Right lobe of liver (tissue), 6 donors: ENCODE data around the gene SPRYD3. TPM values are rescaled to one million over a fixed set of nuclear protein-coding genes. Genes with fewer than 3 reads are reported as not detected.

ENCODE experiments used
- ATAC-seq, 4 donors: fragments of 200-7000 bp; cut with Tn5 transposase; one replicate each; pipeline ENCODE4 v1.9.1; 2020; ENCODE audit warnings: mild to moderate bottlenecking in 4 of 4, moderate library complexity in 4 of 4
- DNase-seq, 3 donors: peaks; one replicate each; pipeline ENCODE4 v3.0.0-alpha.2; 2020
- H3K27ac ChIP-seq, 3 donors: fragments of 200-600 bp; one replicate each; pipeline ENCODE4 v1.8.0; 2022
- H3K27me3 ChIP-seq, 2 donors: fragments of 200-600 bp; one replicate each; pipeline ENCODE4 v1.8.0; 2022
- H3K36me3 ChIP-seq, 4 donors: fragments of 200-600 bp; sonication (generic) in 1 of 4; one replicate each; pipeline versions ENCODE4 v1.5.1 to v1.8.0; 2017 to 2022; ENCODE audit warnings: control low read depth in 1 of 4
- H3K4me1 ChIP-seq, 4 donors: fragments of 200-600 bp; sonication (generic) in 1 of 4; one replicate each; pipeline versions ENCODE4 v1.5.1 to v1.8.0; 2017 to 2022; ENCODE audit warnings: control low read depth in 1 of 4
- H3K4me3 ChIP-seq, 3 donors: fragments of 200-600 bp; one replicate each; pipeline ENCODE4 v1.8.0; 2022
- H3K9me3 ChIP-seq, 4 donors: fragments of 200-600 bp; sonication (generic) in 1 of 4; one replicate each; pipeline versions ENCODE4 v1.5.1 to v1.8.0; 2017 to 2022; ENCODE audit warnings: control low read depth in 1 of 4
- POLR2A ChIP-seq: fragments of 450-650 bp; IDR thresholded peaks from one replicate; pipeline ENCODE4 v1.6.1; 2017; ENCODE audit warnings: antibody characterized with exemption, mild to moderate bottlenecking
- WGBS: methylation state at CpG from one replicate; pipeline ENCODE4 v1.1.6; 2018; ENCODE audit warnings: low coverage, low lambda C conversion rate; ENCODE audit not compliant: insufficient coverage; ENCODE audit errors: missing lambda C conversion rate; 5-methylcytosine and 5-hydroxymethylcytosine counted together
- intact Hi-C, 2 donors: fragments of 100-400 bp; cut with DNase I; formaldehyde crosslinking; loops; one replicate each; pipeline versions ENCODE4 v1.11.2 to v1.14.1; 2022
- total RNA-seq, 6 experiments: library from RNA; depleted of rRNA in 2 of 6; stranded (reverse); fragments of >200 nt in 2 of 6; fragmentation: NEBNext Ultra II Directional in 3 of 6; extraction: Animal tissue kit (Norgen Biotek cat#: 25700) in 3 of 6; gene quantifications; one replicate each; pipeline versions ENCODE4 v1.1.0 to v1.2.4, GENCODE V29; 2016 to 2023
- TF ChIP-seq, protein P1 (sequence below), 4 donors: fragments of 200-600 bp in 3 of 4; fragments of 450-650 bp in 1 of 4; IDR thresholded peaks; one replicate each; pipeline versions ENCODE4 v1.5.1 to v1.8.0; 2016 to 2022; ENCODE audit warnings: antibody characterized with exemption in 4 of 4, mild to moderate bottlenecking in 2 of 4
- donor health status: DM: no; HTN: yes; CAD: no.
- donor health status: DM: no; HTN: no; CAD: no.
- donor health status: DM: no; HTN: no; CAD: no.
- donor health status: DM: no; HTN: yes; CAD: no.
- donor health status: DM: no; HTN: yes; CAD: no.

SPRYD3 gene
- total RNA-seq, 6 experiments from 2014 or later: 12.3 to 18.2 (median 14.4) TPM

GRCh38 chr12:53091756-53092155 is 12.6 kb upstream of the SPRYD3 start:
- WGBS: 84% methylated on average over 5 of the region's 6 CpGs

DNA sequence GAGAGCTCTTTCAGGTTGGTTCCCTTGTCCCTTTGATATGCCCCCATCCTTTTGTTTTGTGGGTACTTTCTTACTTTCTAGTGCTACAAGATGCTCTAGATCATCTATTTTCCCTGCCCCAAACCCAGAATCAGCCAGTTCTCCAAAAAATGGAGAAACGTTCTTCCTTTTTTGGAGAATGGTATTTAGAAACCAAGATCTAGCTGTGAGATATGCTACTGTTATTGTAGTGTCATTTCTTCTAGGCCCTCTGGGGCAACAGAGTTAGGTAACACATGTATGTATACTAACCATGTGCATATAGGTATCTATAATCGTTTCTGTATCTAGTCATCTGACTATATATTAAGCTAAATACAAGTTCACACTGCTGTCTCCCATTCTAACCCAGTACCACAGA is 11.4 kb upstream of the SPRYD3 start:
- no peak overlapping the region for H3K27ac ChIP-seq
- no peaks in the 10 kb centered on the region for H3K27me3 ChIP-seq
- H3K4me1 ChIP-seq: no peaks in the 10 kb centered on the region
- ATAC-seq (no peak), DNase-seq (no peak)
- H3K4me3 ChIP-seq: no peak overlapping the region
- no peaks in the 10 kb centered on the region for H3K9me3 ChIP-seq
- TF ChIP-seq POLR2A: no peak
- TF ChIP-seq, protein P1, sequence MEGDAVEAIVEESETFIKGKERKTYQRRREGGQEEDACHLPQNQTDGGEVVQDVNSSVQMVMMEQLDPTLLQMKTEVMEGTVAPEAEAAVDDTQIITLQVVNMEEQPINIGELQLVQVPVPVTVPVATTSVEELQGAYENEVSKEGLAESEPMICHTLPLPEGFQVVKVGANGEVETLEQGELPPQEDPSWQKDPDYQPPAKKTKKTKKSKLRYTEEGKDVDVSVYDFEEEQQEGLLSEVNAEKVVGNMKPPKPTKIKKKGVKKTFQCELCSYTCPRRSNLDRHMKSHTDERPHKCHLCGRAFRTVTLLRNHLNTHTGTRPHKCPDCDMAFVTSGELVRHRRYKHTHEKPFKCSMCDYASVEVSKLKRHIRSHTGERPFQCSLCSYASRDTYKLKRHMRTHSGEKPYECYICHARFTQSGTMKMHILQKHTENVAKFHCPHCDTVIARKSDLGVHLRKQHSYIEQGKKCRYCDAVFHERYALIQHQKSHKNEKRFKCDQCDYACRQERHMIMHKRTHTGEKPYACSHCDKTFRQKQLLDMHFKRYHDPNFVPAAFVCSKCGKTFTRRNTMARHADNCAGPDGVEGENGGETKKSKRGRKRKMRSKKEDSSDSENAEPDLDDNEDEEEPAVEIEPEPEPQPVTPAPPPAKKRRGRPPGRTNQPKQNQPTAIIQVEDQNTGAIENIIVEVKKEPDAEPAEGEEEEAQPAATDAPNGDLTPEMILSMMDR (IDR thresholded peaks at IDR 0.05): no peak
- 33% methylated on average over 1 of the region's 2 CpGs for WGBS
- H3K36me3 ChIP-seq: no peaks in the 10 kb centered on the region
- intact Hi-C loops: no loop called here

More at GRCh38 chr12:53091756-53092155, 12.6 kb upstream of the SPRYD3 start:
- no peak for TF ChIP-seq POLR2A
- TF ChIP-seq, protein P1 (IDR thresholded peaks at IDR 0.05): no peak
- no peaks in the 10 kb centered on the region for H3K4me1 ChIP-seq
- no peak for ATAC-seq
- no peaks in the 10 kb centered on the region for H3K27me3 ChIP-seq
- intact Hi-C loops: no loop called here
- no peak overlapping the region for H3K4me3 ChIP-seq
- no peaks in the 10 kb centered on the region for H3K36me3 ChIP-seq
- DNase-seq: no peak
- H3K9me3 ChIP-seq: no peaks in the 10 kb centered on the region
- no peak overlapping the region for H3K27ac ChIP-seq

GRCh38 chr12:53090105-53090504 is 10.9 kb upstream of the SPRYD3 start:
- Histone ChIP-seq H3K4me1 (no peaks in the 10 kb centered on the region), H3K27ac (no peak overlapping the region), H3K36me3 (no peaks in the 10 kb centered on the region), H3K4me3 (no peak overlapping the region), H3K27me3 (no peaks in the 10 kb centered on the region), H3K9me3 (no peaks in the 10 kb centered on the region)
- no peak for TF ChIP-seq POLR2A
- TF ChIP-seq, protein P1 (IDR thresholded peaks at IDR 0.05): no peak
- DNase-seq: no peak
- WGBS: 95% methylated on average over 6 of the region's 6 CpGs
- ATAC-seq: no peak
- intact Hi-C loops: no loop called here

DNA sequence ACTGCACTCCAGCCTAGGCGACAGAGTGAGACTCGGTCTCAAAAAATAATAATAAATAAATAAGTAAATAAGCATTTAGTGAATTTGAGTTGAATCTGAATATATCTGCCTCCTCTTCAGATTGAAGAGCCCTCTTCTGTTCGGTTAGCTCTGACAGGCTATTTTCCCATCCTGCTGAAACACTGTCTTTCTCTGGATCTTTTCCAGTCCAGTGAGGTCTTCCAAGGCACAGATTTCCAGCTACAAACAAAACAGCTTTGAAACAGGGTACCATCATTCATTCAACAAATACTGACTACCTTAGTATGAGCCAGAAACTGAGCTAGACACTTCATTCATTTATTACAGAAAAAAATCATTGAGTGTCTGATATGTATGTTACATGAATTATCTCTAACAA is 7.2 kb upstream of the SPRYD3 start:
- Histone ChIP-seq H3K27ac (no peak overlapping the region), H3K4me3 (no peak overlapping the region), H3K27me3 (no peaks in the 10 kb centered on the region), H3K4me1 (no peaks in the 10 kb centered on the region), H3K9me3 (no peaks in the 10 kb centered on the region), H3K36me3 (no peaks in the 10 kb centered on the region)
- intact Hi-C loops: no loop called here
- no peak for DNase-seq
- ATAC-seq: no peak
- 72% methylated on average over 3 of the region's 3 CpGs for WGBS
- TF ChIP-seq POLR2A: no peak
- TF ChIP-seq, protein P1 (IDR thresholded peaks at IDR 0.05): no peak

DNA sequence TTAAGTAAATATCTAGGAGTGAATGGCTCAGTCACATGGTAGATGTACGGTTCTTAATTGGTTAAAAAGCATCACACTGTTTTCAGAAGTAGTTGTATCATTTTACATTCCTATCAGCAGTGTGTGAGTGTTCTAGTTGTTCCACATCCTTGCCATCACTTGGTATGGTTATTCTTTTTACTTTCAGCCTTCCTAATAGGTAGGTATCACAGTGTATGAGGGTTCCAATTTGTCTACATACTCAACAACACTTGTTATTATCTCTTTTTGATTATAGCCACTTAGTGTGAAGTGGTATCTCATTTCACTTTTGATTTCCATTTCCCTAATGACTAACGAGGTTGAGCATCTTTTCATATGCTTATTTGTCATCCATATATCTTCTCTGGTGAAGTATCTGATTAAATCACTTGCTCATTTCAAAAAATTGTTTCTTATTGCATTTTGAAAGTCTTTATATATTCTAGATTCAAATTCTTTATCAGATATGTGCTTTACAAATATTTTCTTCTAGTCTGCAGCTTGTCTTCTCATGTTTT is 3.5 kb upstream of the SPRYD3 start:
- no peak for DNase-seq
- ATAC-seq: no peak
- no peak overlapping the region for H3K4me3 ChIP-seq
- TF ChIP-seq POLR2A: no peak
- TF ChIP-seq, protein P1 (IDR thresholded peaks at IDR 0.05): no peak
- H3K9me3 ChIP-seq: no peaks in the 10 kb centered on the region
- intact Hi-C loops: no loop called here
- peaks cover 0 to 13% (median 1%) of the 10 kb centered on the region in 4 donors for H3K4me1 ChIP-seq
- no peaks in the 10 kb centered on the region for H3K27me3 ChIP-seq
- 73% methylated on average over 2 of the region's 2 CpGs for WGBS
- no peaks in the 10 kb centered on the region for H3K36me3 ChIP-seq
- no peak overlapping the region for H3K27ac ChIP-seq
